ENCODE measurements around the gene AP3M1. TPM values are rescaled to one million over a fixed set of nuclear protein-coding genes. Genes with fewer than 3 reads are reported as not detected.
"Not testable (repeated sequence)": the region's sequence is repeated elsewhere in the genome, so short reads cannot be mapped to it uniquely, and the experiment has no call there.

Gene AP3M1
- total and polyA plus RNA-seq, 12 donors, result 6.6 to 33.2 (median 27.4) TPM

DNA sequence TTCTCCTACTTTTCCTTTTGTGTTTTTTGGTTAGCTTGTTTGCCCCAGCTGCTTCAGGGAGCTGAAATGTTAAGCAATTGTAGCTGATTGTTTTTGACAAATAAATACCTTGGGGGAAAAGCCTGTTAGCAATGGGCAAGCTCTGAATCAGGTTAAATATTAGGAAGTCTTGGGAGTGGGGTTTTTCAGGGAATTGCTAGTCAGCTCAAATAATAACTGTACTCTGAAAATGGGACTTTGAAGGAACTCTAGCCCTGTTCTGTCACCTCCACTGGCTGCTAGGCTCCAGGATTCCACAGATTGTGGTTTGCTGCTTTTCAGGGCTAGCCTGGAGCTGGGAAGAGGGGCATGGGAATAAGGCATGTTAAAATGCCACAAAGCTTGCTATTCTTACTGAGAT, 39.9 kb upstream of the AP3M1 start:
- Histone ChIP-seq H3K4me3 (no peak overlapping the region), H3K27ac (peak overlapping the region in 4 of 10 donors; percentile 17 to 75 (median 28))

DNA sequence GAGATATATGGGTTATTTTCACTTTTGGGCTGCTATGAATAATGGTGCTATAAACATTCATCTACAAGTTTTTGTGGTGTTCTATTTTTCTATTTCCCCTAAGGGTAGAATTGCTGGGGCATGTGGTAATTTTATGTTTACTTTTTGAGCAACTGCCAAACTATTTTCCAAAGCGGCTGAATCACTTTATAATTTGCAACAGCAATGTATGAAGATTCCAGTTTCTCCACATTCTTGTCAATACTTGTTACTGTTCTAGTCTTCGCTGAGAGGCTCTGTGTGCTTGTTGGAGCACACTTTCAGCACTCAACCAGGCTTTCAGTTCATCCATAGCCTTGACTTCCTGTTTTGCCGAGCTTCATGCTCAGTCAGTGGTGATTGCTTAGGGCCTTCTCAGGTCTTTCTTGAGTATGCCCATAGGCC, 39.4 kb upstream of the AP3M1 start:
- intact Hi-C loops (cut with DNase I), result no loop called here
- H3K4me1 ChIP-seq, result peaks cover 0 to 31% (median 11%) of the 10 kb centered on the region in 9 donors
- DNase-seq (no peak), ATAC-seq (peak in 5 of 8 donors; percentile 35 to 61 (median 49))
- peak overlapping the region in 4 of 10 donors; percentile 17 to 75 (median 28) for H3K27ac ChIP-seq
- no peaks in the 10 kb centered on the region for H3K27me3 ChIP-seq
- TF ChIP-seq, protein P1, sequence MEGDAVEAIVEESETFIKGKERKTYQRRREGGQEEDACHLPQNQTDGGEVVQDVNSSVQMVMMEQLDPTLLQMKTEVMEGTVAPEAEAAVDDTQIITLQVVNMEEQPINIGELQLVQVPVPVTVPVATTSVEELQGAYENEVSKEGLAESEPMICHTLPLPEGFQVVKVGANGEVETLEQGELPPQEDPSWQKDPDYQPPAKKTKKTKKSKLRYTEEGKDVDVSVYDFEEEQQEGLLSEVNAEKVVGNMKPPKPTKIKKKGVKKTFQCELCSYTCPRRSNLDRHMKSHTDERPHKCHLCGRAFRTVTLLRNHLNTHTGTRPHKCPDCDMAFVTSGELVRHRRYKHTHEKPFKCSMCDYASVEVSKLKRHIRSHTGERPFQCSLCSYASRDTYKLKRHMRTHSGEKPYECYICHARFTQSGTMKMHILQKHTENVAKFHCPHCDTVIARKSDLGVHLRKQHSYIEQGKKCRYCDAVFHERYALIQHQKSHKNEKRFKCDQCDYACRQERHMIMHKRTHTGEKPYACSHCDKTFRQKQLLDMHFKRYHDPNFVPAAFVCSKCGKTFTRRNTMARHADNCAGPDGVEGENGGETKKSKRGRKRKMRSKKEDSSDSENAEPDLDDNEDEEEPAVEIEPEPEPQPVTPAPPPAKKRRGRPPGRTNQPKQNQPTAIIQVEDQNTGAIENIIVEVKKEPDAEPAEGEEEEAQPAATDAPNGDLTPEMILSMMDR (IDR thresholded peaks at IDR 0.05), result no peak
- WGBS, 2 donors, result 39 to 48% methylated on average over 3 of the region's 3 CpGs
- no peaks in the 10 kb centered on the region for H3K36me3 ChIP-seq
- no peaks in the 10 kb centered on the region for H3K9me3 ChIP-seq
- H3K4me3 ChIP-seq, result peak overlapping the region in 1 of 10 donors; percentile 1

More for the DNA sequence above, 39.9 kb upstream of the AP3M1 start:
- Histone ChIP-seq H3K27me3 (no peaks in the 10 kb centered on the region), H3K9me3 (no peaks in the 10 kb centered on the region), H3K36me3 (no peaks in the 10 kb centered on the region), H3K4me1 (peaks cover 0 to 31% (median 11%) of the 10 kb centered on the region in 9 donors)
- intact Hi-C loops (cut with DNase I), result no loop called here
- DNase-seq, result no peak
- TF ChIP-seq, protein P1 (IDR thresholded peaks at IDR 0.05), result no peak
- no peak for ATAC-seq

DNA sequence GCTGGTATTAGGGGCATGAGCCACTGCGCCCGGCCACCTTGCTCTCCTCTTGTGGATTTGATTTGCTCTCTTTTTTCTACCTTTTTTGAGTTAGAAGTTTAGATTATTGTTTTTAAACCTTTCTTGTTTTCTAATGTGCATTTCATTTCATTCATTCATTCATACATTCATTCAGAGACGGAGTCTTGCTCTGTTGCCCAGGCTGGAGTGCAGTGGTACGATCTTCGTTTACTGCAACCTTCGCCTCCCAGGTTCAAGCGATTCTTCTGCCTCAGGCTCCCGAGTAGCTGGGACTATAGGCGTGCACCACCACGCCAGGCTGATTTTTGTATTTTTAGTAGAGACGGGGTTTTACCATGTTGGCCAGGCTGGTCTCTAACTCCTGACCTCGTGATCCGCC, 38.0 kb upstream of the AP3M1 start:
- DNase-seq; ATAC-seq; H3K36me3 ChIP-seq; H3K4me3 ChIP-seq; intact Hi-C loops (cut with DNase I); H3K9me3 ChIP-seq; H3K27ac ChIP-seq; H3K27me3 ChIP-seq: not testable (repeated sequence)
- WGBS, 2 donors, result 98 to 99% methylated on average over 13 of the region's 13 CpGs
- peaks cover 0 to 24% (median 11%) of the 10 kb centered on the region in 9 donors for H3K4me1 ChIP-seq

DNA sequence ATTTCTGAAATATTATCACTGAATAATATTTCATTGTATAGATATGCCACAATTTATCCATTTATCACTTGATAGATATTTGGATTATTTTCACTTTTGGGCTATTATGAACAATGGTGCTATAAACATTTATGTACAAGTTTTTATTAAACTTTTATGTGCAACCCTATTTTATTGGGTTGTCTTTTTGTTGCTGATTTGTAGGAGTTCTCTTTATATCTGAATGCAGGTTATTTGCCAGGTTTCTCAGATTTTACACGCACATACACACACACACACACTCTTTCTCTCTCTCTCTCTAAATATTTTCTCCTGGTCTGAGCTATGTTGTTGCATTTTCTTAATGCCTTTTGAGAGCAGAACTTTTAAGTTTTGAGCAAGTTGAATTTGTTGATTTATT, 36.6 kb upstream of the AP3M1 start:
- TF ChIP-seq, protein P1 (IDR thresholded peaks at IDR 0.05), result no peak
- WGBS, 2 donors, result 86 to 91% methylated on average over 1 of the region's 1 CpG
- H3K27me3 ChIP-seq, result no peaks in the 10 kb centered on the region
- H3K4me1 ChIP-seq, result peaks cover 0 to 24% (median 11%) of the 10 kb centered on the region in 9 donors
- no peak overlapping the region for H3K4me3 ChIP-seq
- ATAC-seq (no peak), DNase-seq (no peak)
- no peak overlapping the region for H3K27ac ChIP-seq
- no peaks in the 10 kb centered on the region for H3K9me3 ChIP-seq
- no peaks in the 10 kb centered on the region for H3K36me3 ChIP-seq
- intact Hi-C loops (cut with DNase I), result no loop called here

DNA sequence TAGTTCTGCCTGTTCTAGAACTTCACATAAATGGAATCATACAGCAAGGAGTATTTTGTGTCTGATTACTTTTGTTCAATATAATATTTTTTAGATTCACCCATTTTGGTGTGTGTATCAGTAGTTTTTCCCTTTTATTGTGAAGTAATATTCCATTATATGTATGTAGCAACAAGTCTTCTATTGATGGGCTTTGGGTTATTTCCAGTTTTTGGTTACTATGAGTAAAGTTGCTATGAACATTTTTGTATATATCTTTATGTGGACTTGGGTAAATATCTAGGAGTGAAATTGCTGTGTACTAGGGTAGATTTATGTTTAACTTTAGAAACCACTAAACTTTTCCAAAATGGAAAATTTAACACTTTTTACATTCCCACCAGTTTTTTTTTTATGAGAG, 36.0 kb upstream of the AP3M1 start:
- DNase-seq (no peak), ATAC-seq (no peak)
- Histone ChIP-seq H3K4me1 (peaks cover 0 to 24% (median 11%) of the 10 kb centered on the region in 9 donors), H3K4me3 (no peak overlapping the region), H3K27ac (no peak overlapping the region), H3K9me3 (no peaks in the 10 kb centered on the region), H3K27me3 (no peaks in the 10 kb centered on the region), H3K36me3 (no peaks in the 10 kb centered on the region)
- intact Hi-C loops (cut with DNase I), result no loop called here
- TF ChIP-seq, protein P1 (IDR thresholded peaks at IDR 0.05), result no peak
